Fibroblast of mammary gland (primary cell): Measurements from ENCODE around the gene FGA.

Experiments used
- DNase-seq: peaks from one replicate; pipeline ENCODE4 v3.0.0-alpha.2; 2010; ENCODE audit warnings: low read depth
- H3K4me3 ChIP-seq: 2 replicates; pipeline ENCODE4 v1.5.1; 2011; ENCODE audit warnings: low read depth, mild to moderate bottlenecking, low read length, moderate library complexity; ENCODE audit not compliant: control insufficient read depth
- CTCF ChIP-seq: conservative IDR thresholded peaks from 2 replicates; pipeline ENCODE4 v1.5.1; 2011; ENCODE audit warnings: low read depth, low read length, inconsistent platforms; ENCODE audit not compliant: control insufficient read depth, insufficient read depth

The FGA gene

GRCh38 chr4:154608361-154609252, 18.1 kb upstream of the FGA start:
- H3K4me3 ChIP-seq = no peak overlapping the region
- DNase-seq = no peak
- TF ChIP-seq CTCF = no peak

GRCh38 chr4:154606728-154607723, 16.5 kb upstream of the FGA start:
- TF ChIP-seq CTCF = no peak
- DNase-seq = no peak
- no peak overlapping the region for H3K4me3 ChIP-seq

- no peak for DNase-seq
- no peak overlapping the region for H3K4me3 ChIP-seq
- TF ChIP-seq CTCF = no peak
Observed at GRCh38 chr4:154604696-154605200, 14.2 kb upstream of the FGA start.

GRCh38 chr4:154603033-154603943, 12.7 kb upstream of the FGA start:
- DNase-seq = no peak
- H3K4me3 ChIP-seq = no peak overlapping the region
- no peak for TF ChIP-seq CTCF

- H3K4me3 ChIP-seq = no peak overlapping the region
- DNase-seq = peak; percentile 19
- no peak for TF ChIP-seq CTCF
Observed at GRCh38 chr4:154602404-154603020, 12.0 kb upstream of the FGA start.
